Measurements from ENCODE around the gene NRG2.

DNA sequence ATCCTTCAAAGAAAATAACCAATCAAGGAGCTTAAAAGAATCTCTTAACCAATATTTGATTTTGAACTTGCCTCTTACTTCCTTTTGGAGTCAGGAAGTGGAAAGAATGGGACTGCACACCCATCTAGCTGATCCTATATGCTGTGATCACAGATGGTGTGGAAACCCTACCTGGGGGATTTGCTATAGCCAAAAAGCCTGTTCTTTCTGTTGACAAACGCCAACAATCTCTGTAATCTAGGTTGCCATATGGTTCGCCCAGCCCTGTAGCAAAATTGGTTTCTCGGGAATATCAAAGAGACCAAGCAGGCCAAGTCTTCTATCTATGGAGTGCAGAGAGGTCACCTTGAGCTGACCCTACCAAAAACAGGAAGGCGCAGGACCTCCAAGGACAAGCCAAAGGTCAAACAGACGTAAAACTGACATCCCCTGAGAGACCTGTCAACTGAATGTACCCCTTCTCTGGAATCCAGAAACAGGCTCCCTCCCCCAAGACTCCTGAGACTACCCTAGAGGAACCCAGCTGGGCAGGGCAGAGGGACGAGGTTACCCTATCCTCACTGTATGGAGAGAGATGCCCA is 19.4 kb downstream of the NRG2 start:
- TF ChIP-seq, protein P1, sequence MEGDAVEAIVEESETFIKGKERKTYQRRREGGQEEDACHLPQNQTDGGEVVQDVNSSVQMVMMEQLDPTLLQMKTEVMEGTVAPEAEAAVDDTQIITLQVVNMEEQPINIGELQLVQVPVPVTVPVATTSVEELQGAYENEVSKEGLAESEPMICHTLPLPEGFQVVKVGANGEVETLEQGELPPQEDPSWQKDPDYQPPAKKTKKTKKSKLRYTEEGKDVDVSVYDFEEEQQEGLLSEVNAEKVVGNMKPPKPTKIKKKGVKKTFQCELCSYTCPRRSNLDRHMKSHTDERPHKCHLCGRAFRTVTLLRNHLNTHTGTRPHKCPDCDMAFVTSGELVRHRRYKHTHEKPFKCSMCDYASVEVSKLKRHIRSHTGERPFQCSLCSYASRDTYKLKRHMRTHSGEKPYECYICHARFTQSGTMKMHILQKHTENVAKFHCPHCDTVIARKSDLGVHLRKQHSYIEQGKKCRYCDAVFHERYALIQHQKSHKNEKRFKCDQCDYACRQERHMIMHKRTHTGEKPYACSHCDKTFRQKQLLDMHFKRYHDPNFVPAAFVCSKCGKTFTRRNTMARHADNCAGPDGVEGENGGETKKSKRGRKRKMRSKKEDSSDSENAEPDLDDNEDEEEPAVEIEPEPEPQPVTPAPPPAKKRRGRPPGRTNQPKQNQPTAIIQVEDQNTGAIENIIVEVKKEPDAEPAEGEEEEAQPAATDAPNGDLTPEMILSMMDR (IDR thresholded peaks at IDR 0.05), result no peak
- TF ChIP-seq POLR2A (IDR thresholded peaks at IDR 0.05), result no peak

All from thyroid gland (tissue), 4 donors.